Mesenchymal stem cell (in vitro differentiated cells and primary cell): ENCODE measurements around the gene EGFL8.
"Not testable (repeated sequence)": the region's sequence is repeated elsewhere in the genome, so short reads cannot be mapped to it uniquely, and the experiment has no call there.

Source experiments
- DNase-seq: peaks from one replicate; pipeline ENCODE4 v3.0.0-alpha.2; 2013
- H2AFZ ChIP-seq: one replicate; pipeline ENCODE4 v1.6.1; 2013; ENCODE audit warnings: low read depth, mild to moderate bottlenecking, control low read depth, inconsistent platforms, low read length, moderate library complexity
- H2AK5ac ChIP-seq: 2 replicates; pipeline ENCODE4 v1.6.1; 2013; ENCODE audit warnings: low read length, moderate library complexity, mild to moderate bottlenecking, inconsistent platforms; ENCODE audit not compliant: severe bottlenecking
- H2BK120ac ChIP-seq: one replicate; pipeline ENCODE4 v1.6.1; 2013; ENCODE audit warnings: low read depth, mild to moderate bottlenecking, inconsistent platforms, low read length, moderate library complexity
- H2BK12ac ChIP-seq, 2 experiments: one replicate each; pipeline ENCODE4 v1.6.1; 2013; ENCODE audit warnings: inconsistent platforms in 2 of 2, low read length in 2 of 2, mild to moderate bottlenecking in 2 of 2, moderate library complexity in 2 of 2, control low read depth in 1 of 2
- H2BK15ac ChIP-seq: one replicate; pipeline ENCODE4 v1.6.1; 2013; ENCODE audit warnings: mild to moderate bottlenecking, low read depth, inconsistent platforms; ENCODE audit not compliant: poor library complexity, severe bottlenecking
- H2BK5ac ChIP-seq: 2 replicates; pipeline ENCODE4 v1.6.1; 2013; ENCODE audit warnings: low read depth, mild to moderate bottlenecking, low read length, control low read depth, inconsistent platforms; ENCODE audit not compliant: poor library complexity, severe bottlenecking
- H3K14ac ChIP-seq, 2 experiments: one replicate each; pipeline ENCODE4 v1.6.1; 2013; ENCODE audit warnings: inconsistent platforms in 2 of 2, low read length in 2 of 2, control low read depth in 1 of 2, mild to moderate bottlenecking in 1 of 2, moderate library complexity in 1 of 2
- H3K18ac ChIP-seq, 2 experiments: one replicate each; pipeline ENCODE4 v1.6.1; 2013; ENCODE audit warnings: inconsistent platforms in 2 of 2, low read length in 2 of 2, control low read depth in 1 of 2, low read depth in 1 of 2, mild to moderate bottlenecking in 1 of 2
- H3K23ac ChIP-seq, 2 experiments: one replicate each; pipeline ENCODE4 v1.6.1; 2013; ENCODE audit warnings: inconsistent platforms in 2 of 2, low read length in 2 of 2, mild to moderate bottlenecking in 2 of 2, moderate library complexity in 2 of 2, control low read depth in 1 of 2
- H3K27ac ChIP-seq: 2 replicates; pipeline ENCODE4 v1.5.1; 2013; ENCODE audit warnings: mild to moderate bottlenecking, moderate library complexity, low read length, control low read depth, inconsistent platforms; ENCODE audit not compliant: poor library complexity, severe bottlenecking
- H3K27me3 ChIP-seq, 2 experiments: 2 replicates each; pipeline versions ENCODE4 v1.6.1 to v1.7.0; 2013; ENCODE audit warnings: low read length in 2 of 2, mild to moderate bottlenecking in 2 of 2, moderate library complexity in 2 of 2, control low read depth in 1 of 2, inconsistent platforms in 1 of 2; ENCODE audit not compliant: control insufficient read depth in 1 of 2, insufficient read depth in 1 of 2
- H3K36me3 ChIP-seq, 2 experiments: 2 replicates each; pipeline versions ENCODE4 v1.6.1 to v1.7.0; 2013; ENCODE audit warnings: low read length in 2 of 2, control low read depth in 1 of 2, inconsistent platforms in 1 of 2, low read depth in 1 of 2, mild to moderate bottlenecking in 1 of 2; ENCODE audit not compliant: insufficient read depth in 2 of 2, control insufficient read depth in 1 of 2
- H3K4ac ChIP-seq, 2 experiments: one replicate each; pipeline ENCODE4 v1.6.1; 2013; ENCODE audit warnings: inconsistent platforms in 2 of 2, low read length in 2 of 2, mild to moderate bottlenecking in 2 of 2, moderate library complexity in 2 of 2, control low read depth in 1 of 2, low read depth in 1 of 2
- H3K4me1 ChIP-seq: 2 replicates; pipeline ENCODE4 v1.6.1; 2013; ENCODE audit warnings: low read depth, low read length, control low read depth; ENCODE audit not compliant: control insufficient read depth, insufficient read depth
- H3K4me2 ChIP-seq: 2 replicates; pipeline ENCODE4 v1.6.1; 2013; ENCODE audit warnings: low read length, mild to moderate bottlenecking, inconsistent platforms; ENCODE audit not compliant: poor library complexity, severe bottlenecking
- H3K4me3 ChIP-seq, 2 experiments: 2 replicates each; pipeline versions ENCODE4 v1.5.1 to v1.7.0; 2013; ENCODE audit warnings: low read length in 2 of 2, mild to moderate bottlenecking in 2 of 2, control low read depth in 1 of 2, low read depth in 1 of 2; ENCODE audit not compliant: insufficient read depth in 1 of 2
- H3K79me1 ChIP-seq: replicated peaks from 2 replicates; pipeline ENCODE4 v1.6.1; 2013; ENCODE audit warnings: mild to moderate bottlenecking, control low read depth, low read length, inconsistent platforms; ENCODE audit not compliant: poor library complexity, severe bottlenecking
- H3K9ac ChIP-seq: 2 replicates; pipeline ENCODE4 v1.7.0; 2013; ENCODE audit warnings: mild to moderate bottlenecking, low read length, moderate library complexity
- H3K9me3 ChIP-seq: 2 replicates; pipeline ENCODE4 v1.7.0; 2013; ENCODE audit warnings: mild to moderate bottlenecking, low read length; ENCODE audit not compliant: control insufficient read depth
- H4K8ac ChIP-seq: one replicate; pipeline ENCODE4 v1.6.1; 2013; ENCODE audit warnings: inconsistent platforms, mild to moderate bottlenecking, low read length, moderate library complexity
- H4K91ac ChIP-seq: one replicate; pipeline ENCODE4 v1.6.1; 2013; ENCODE audit warnings: mild to moderate bottlenecking, low read length, inconsistent platforms
- WGBS: methylation state at CpG from one replicate; pipeline ENCODE4 v1.1.7; 2013; ENCODE audit warnings: mixed read lengths; 5-methylcytosine and 5-hydroxymethylcytosine counted together

Gene EGFL8

DNA sequence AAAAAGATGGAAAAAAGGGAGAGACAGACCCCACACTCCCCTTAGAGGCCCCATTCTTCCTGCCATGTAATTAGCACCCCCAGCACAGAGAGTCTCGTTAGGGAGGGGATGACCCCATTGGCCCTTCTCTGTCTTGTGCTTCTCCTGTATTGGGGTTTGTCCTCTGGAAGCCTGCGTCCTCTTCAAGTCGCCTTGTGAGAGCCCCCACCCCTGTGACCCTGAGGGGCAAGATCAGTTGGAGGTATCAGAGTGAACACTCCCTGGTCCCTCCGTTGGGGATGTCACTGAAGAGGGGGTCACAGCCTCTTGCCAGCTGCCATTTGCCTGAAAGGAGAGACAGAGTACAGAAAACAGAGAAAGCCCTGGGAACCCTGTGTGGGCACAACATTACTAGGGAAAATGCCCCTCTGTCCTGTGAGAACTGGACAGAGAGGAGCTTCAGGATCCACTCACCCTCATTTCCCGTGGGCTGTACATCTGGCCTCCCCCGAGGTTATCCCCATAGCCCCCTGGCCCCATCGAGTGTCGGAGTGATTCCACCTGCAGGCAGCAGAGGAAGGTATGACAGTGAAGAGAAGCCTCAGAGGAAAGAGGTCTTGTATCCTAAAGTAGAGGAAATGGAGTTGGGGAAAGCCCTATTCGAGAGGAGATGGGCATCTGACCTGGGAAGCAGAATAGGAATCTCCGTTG lies 21.9 kb downstream of the EGFL8 start:
- not testable (repeated sequence) for H2AFZ ChIP-seq, H3K4ac ChIP-seq, H4K91ac ChIP-seq, H2BK15ac ChIP-seq, H3K23ac ChIP-seq, H2BK5ac ChIP-seq, H3K4me2 ChIP-seq, H3K27me3 ChIP-seq, H4K8ac ChIP-seq, H3K4me3 ChIP-seq, H3K18ac ChIP-seq, H3K9me3 ChIP-seq, H2BK120ac ChIP-seq, H3K14ac ChIP-seq, DNase-seq, H3K27ac ChIP-seq
- 92% methylated on average over 10 of the region's 10 CpGs for WGBS
- Histone ChIP-seq H2BK12ac (peak overlapping the region in 1 of 2 experiments; percentile 24), H2AK5ac (peak overlapping the region; percentile 42), H3K4me1 (peaks cover 28% of the 10 kb centered on the region), H3K79me1 (peaks cover 24% of the 10 kb centered on the region), H3K36me3 (peaks cover 53 to 54% of the 10 kb centered on the region in 2 experiments), H3K9ac (peak overlapping the region; percentile 39)

DNA sequence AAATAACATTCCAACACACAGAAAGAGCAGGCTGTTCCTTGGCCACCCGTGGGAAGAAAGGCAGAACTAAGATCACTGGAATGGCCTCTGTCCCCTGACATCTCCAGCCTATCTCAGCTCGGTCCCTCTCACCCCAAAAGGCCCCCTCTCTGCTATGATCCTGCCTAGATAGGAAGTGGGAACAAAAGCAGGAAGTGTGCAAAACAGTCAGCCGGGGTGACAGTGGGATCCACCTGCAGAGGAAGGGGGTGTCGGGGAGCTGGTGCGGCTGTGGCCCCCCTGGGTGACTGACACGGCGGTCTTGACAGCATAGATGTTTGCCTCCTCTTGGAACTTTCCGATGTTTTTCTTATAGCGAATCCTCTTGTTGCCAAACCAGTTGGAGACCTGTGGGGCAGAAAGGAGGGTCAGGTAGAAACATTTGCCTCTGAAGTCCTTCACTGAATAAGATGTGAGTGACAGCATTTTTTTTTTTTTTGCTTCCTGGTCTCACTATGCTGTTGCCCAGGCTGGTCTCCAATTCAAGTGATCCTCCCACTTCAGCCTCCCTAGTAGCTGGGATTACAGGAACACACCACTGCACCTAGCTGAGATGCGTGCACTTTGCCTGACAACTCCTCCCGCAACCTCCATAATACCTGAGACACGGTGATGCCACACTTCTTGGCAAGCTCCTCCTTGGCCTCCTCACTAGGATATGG lies 22.8 kb downstream of the EGFL8 start:
- Histone ChIP-seq H3K36me3 (peaks cover 47 to 49% of the 10 kb centered on the region in 2 experiments), H4K91ac (peak overlapping the region; percentile 4), H2BK120ac (no peak overlapping the region), H3K9me3 (no peaks in the 10 kb centered on the region), H3K79me1 (peaks cover 26% of the 10 kb centered on the region), H2BK12ac (no peak overlapping the region), H3K23ac (no peak overlapping the region), H3K27ac (no peak overlapping the region), H3K4me1 (peaks cover 35% of the 10 kb centered on the region), H3K4me3 (no peak overlapping the region), H3K18ac (no peak overlapping the region), H4K8ac (no peak overlapping the region), H2AFZ (no peak overlapping the region), H3K4ac (no peak overlapping the region), H3K14ac (no peak overlapping the region), H3K9ac (peak overlapping the region; percentile 39), H3K4me2 (no peak overlapping the region), H2AK5ac (no peak overlapping the region), H2BK5ac (no peak overlapping the region), H2BK15ac (no peak overlapping the region), H3K27me3 (no peaks in the 10 kb centered on the region)
- 92% methylated on average over 11 of the region's 12 CpGs for WGBS
- DNase-seq, result no peak

DNA sequence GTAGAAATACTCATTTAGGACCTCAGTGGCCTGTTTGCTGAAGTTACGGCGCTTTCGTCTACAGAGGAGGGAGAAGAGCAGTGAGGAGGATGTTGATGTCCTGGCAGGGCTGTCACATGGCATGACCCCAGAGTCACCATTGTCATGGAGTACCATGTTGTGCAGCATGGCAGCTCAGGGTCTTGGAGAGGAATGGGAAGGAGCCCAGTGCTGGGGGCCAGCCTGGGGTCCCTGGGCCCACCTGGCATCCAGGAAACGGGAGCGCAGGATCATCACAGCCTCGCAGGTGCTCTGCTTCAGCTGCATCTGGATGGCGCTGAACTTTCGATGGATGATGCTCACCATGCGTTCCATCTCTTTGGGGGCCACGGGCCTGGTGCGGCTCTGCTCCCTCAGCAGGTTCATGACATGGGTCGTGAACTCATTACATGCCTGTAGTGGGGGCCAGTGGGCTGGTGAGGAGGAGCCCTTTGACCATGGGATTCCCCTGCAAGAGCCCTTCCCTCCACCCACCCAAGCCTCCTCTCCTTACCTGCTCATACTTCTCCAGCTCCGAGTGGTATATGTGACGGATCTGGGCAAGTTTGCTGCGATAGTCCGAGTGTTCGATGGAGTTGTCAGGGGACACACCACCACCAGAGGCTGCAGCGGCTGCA lies 23.5 kb downstream of the EGFL8 start:
- H2BK120ac ChIP-seq, H2AK5ac ChIP-seq, H3K9me3 ChIP-seq, H4K8ac ChIP-seq, H3K4ac ChIP-seq, H2BK5ac ChIP-seq, H2BK15ac ChIP-seq, H3K27me3 ChIP-seq, H3K4me2 ChIP-seq, H4K91ac ChIP-seq, H3K14ac ChIP-seq, H3K27ac ChIP-seq, H3K18ac ChIP-seq, DNase-seq, H2AFZ ChIP-seq, H2BK12ac ChIP-seq: not testable (repeated sequence)
- Histone ChIP-seq H3K4me3 (peak overlapping the region in 1 of 2 experiments; percentile 94), H3K9ac (peak overlapping the region; percentile 94), H3K23ac (peak overlapping the region in 1 of 2 experiments; percentile 23), H3K79me1 (peaks cover 23% of the 10 kb centered on the region), H3K36me3 (peaks cover 40 to 42% of the 10 kb centered on the region in 2 experiments), H3K4me1 (peaks cover 42% of the 10 kb centered on the region)
- WGBS, result 84% methylated on average over 13 of the region's 18 CpGs
